Gastroesophageal sphincter (tissue), 3 donors: ENCODE measurements around the gene FAM13A.

ENCODE experiments used
- CTCF ChIP-seq, 4 experiments: fragments of 200-600 bp in 2 of 4; fragments of 450-650 bp in 2 of 4; sonication (generic) in 1 of 4; IDR thresholded peaks; one replicate each; pipeline ENCODE4 v1.5.1; 2017 to 2019; ENCODE audit warnings: antibody characterized with exemption in 4 of 4, mild to moderate bottlenecking in 2 of 4, moderate library complexity in 2 of 4
- POLR2AphosphoS5 ChIP-seq: sonication (generic); formaldehyde crosslinking; IDR thresholded peaks from one replicate; pipeline ENCODE4 v1.6.1; 2017; ENCODE audit warnings: antibody characterized with exemption

GRCh38 chr4:88765729-88766128 is 291.3 kb downstream of the FAM13A start:
- no peak for TF ChIP-seq CTCF (IDR thresholded peaks at IDR 0.05)
- TF ChIP-seq POLR2AphosphoS5 = peak; percentile 50
